Measurements from ENCODE around the gene PLAC8L1.
"Not testable (repeated sequence)": the region's sequence is repeated elsewhere in the genome, so short reads cannot be mapped to it uniquely, and the experiment has no call there.

The PLAC8L1 gene

DNA sequence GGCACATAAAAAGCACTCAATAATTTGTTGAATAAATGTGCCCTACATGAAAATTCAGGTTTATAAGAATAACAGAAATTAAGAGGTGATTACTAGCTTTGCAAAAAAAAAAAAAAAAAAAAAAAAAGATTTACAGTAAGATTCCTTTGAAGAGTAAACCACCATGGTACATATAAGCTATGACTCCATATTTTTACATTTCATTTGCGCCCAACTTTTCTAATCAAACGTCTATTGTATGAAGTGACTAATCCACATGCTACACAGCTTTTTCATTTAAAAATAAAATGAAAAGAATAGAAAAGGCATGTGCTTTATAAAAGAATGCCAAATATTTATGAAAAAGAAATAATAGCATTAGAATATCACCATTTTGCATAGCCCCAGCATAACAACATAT is at the start of gene PLAC8L1:
Gene PLAC8L1, minus strand, starts transcription at position 101 of the 400 bp plus-strand sequence. CDS start 1,266 bp downstream, outside the sequence.
- DNase-seq (ENCODE audit: low spot score), result no peak

DNA sequence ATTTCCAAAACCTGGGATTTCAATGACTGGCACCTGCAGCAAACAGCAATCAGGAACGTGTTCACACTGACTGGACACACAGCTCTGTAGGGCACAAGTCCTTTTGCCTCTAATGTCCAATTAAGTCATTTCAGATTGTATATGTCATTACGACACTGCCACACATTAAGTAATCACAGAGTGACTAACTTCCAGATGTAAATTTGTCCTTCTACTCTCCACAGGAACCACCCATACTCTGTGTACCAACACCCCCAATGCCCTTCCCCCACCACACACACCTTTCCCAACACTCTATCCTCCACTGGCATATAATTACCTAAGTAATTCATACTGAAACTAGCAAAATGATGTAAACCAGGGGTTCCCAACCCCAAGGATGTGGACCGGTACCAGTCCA is 46.6 kb upstream of the PLAC8L1 start:
- no peak for DNase-seq (ENCODE audit: low spot score)

- DNase-seq (ENCODE audit: low spot score), result no peak
These were observed 32.6 kb upstream of the PLAC8L1 start for GRCh38 chr5:146137967-146138403.

GRCh38 chr5:146130440-146131045 is 25.2 kb upstream of the PLAC8L1 start:
- DNase-seq (ENCODE audit: low spot score), result no peak

- no peak for DNase-seq (ENCODE audit: low spot score)
These were observed 20.7 kb upstream of the PLAC8L1 start for GRCh38 chr5:146126068-146126467.

DNA sequence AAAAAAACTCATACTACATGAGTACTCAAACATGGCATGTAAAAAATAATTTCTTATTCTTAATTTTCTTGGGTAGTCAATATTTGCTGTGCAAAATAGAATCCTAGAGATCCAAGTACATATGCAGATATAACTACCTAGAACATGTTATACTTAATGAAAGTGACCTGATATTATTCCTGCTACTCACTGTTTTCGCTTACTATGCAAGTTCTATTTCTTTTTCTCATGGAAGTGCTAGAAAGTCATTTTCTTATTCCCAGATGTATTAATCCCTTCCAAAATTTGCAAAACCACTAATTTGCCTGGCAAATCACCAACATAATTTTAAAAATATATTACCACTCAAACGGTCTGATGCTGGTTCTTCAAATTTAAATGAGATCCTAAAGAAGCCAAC is 19.2 kb upstream of the PLAC8L1 start:
- no peak for DNase-seq (ENCODE audit: low spot score)

GRCh38 chr5:146121451-146121850 is 16.1 kb upstream of the PLAC8L1 start:
- DNase-seq (ENCODE audit: low spot score), result not testable (repeated sequence)

GRCh38 chr5:146118322-146118721 is 12.9 kb upstream of the PLAC8L1 start:
- DNase-seq (ENCODE audit: low spot score), result no peak

GRCh38 chr5:146117216-146117615 is 11.8 kb upstream of the PLAC8L1 start:
- DNase-seq (ENCODE audit: low spot score), result not testable (repeated sequence)

- DNase-seq (ENCODE audit: low spot score), result no peak
These were observed 11.0 kb upstream of the PLAC8L1 start for GRCh38 chr5:146116361-146116760.

DNA sequence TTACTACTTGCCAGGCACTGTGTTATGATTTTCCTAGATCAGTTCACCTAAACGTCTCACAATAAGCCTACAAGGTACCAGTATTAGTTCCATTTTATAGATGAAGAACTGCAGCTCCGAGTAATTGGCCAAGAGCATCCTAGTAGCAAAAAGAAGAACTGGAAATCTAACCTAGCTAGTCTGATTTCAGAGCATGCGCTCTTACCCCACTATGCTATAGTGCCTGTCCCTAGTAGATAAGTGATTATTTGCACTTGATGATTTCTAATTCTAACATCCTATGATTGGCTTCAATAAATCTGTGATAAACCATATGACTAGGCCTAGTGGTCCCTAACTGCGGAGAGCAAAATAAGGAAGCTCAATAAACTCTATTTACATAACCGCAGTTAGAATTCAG is 7.1 kb upstream of the PLAC8L1 start:
- DNase-seq (ENCODE audit: low spot score), result no peak

DNA sequence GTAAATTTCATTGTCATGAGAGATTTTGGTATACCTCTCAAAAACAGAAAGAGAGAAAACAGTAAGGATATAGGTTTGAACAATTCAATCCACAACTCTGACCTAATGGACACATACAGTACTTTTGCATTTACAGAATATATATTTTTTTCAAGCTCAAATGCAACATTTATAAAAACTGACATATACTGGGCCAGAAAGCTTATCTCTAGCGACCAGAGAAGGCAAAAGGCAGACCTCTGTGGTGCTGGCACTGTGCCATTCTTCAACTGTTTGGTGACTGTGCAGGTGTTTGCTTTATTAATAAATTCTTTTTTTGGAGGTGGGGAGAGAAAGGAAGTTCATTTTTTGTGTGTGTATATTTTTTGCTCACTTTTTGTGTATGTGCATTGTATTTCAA is 6.0 kb upstream of the PLAC8L1 start:
- no peak for DNase-seq (ENCODE audit: low spot score)

DNA sequence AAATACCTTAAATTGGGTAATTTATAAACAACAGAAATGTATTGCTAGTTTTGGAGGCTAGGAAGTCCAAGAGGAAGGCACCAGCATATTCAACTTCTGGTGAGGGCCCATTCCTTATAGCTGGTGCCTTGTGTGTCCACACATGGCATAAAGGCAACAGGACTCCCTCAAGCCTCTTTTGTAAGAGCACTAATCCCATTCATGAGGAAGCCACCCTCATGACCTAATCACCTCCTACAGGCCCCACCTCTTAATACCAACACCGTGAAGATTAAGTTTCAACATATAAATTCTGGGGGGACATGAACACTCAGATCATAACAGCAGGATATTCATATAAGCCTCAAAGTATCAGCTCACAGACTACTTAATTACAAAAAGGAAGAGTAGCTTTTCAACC is 4.0 kb upstream of the PLAC8L1 start:
- DNase-seq (ENCODE audit: low spot score), result no peak

GRCh38 chr5:146108870-146109269 is 3.5 kb upstream of the PLAC8L1 start:
- DNase-seq (ENCODE audit: low spot score), result not testable (repeated sequence)

DNA sequence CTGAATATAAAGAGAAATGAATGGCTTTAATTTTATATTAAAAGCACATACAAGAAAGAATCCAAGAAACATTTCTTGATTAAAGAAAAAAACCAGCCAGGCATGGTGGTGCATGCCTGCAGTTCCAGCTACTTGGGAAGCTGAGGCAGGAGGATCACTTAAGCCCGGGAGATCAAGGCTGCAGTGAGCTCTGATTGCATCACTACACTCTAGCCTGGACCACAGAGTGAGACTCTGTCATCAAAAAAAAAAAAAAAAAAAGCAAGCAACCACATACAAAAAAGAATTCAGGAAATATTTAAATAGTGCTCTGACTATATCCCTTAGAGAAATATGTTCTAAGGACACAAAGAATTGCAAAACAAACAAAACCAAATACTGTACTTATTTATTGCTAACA is 2.5 kb upstream of the PLAC8L1 start:
- no peak for DNase-seq (ENCODE audit: low spot score)

- no peak for DNase-seq (ENCODE audit: low spot score)
These were observed 1.8 kb downstream of the PLAC8L1 start for GRCh38 chr5:146103594-146103993.

GRCh38 chr5:146101646-146102045 is 3.7 kb downstream of the PLAC8L1 start:
- no peak for DNase-seq (ENCODE audit: low spot score)

DNA sequence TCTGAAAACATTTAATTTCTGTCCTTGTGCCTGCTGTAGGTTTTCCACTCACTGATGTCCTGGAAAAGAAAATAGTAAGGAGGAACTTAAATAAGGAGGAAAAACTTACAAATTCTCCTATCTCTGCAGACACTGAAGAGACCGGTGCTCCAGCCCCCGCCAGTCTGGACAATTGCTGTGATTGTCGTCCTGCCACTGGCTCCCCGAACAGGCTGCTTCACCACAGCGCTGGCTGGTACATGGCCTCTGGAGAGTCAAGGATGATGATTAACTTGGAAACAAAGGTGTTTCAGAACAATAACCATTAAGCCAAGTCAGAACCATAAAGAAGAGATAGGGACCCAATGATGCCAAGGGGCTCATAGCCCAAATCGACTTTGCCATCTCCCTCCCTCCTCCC is 7.3 kb downstream of the PLAC8L1 start:
- no peak for DNase-seq (ENCODE audit: low spot score)

GRCh38 chr5:146091881-146092280 is 13.5 kb downstream of the PLAC8L1 start:
- DNase-seq (ENCODE audit: low spot score), result no peak

DNA sequence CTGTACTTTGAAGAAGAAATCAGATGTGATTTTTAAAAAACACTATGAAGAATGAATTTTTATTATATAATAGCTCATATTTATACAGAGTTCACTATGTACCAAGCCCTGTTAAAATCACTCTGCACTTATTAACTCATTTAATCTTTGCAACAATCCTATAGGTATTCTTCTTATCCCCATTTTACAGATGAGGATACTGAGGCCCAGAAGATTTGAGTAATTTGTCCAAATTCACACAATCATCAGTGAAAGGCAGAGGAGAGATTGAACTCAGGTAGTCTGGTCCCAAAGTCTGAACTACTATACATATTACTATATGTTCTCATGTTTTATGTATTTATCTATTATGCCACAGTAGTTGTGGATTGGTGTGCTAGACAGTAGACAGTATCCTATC is 16.1 kb downstream of the PLAC8L1 start:
- no peak for DNase-seq (ENCODE audit: low spot score)

GRCh38 chr5:146088098-146088497 is 17.3 kb downstream of the PLAC8L1 start:
- no peak for DNase-seq (ENCODE audit: low spot score)

DNA sequence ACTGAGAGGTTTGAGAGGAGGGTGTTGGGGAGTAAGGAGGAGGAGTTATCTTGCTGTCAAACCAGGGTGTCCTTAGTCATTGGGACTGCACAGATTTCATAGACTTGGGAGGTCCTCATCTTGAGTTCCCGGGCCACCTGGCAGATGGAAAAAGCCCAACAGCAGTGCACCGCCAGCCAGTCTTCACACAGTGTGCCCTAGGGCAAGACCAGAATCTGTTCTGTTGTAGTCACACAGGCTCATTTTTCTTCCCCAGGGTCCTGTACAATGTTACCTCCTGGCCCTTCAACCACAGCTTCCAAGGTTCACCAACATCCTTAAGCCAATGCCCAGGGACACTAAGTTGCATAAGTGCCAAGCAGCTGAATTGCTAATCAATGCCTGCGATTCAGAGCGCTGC is 21.0 kb downstream of the PLAC8L1 start:
- DNase-seq (ENCODE audit: low spot score), result no peak

GRCh38 chr5:146082798-146083197 is 22.6 kb downstream of the PLAC8L1 start:
- DNase-seq (ENCODE audit: low spot score), result no peak

DNA sequence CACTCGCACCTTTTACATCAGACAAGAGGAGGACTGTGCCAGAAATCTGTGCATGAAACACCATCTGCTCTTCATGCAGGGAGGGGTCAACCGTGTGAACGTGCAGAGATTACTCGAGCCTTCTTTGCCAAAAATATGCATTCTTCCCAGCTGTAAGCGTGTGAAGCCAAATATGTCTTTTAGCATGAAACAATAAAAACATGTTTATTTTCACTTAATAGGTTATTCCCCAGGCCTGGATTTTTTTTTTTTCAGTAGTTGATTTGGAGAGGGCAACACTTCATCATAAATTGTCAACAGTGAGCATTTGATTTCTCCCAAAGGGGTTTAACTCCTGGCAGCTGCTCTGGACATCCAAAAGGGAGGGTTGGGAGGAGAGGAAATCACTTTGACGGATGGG is 23.8 kb downstream of the PLAC8L1 start:
- DNase-seq (ENCODE audit: low spot score), result no peak
